ENCODE results near the gene BYSL. TPM values are rescaled to one million over a fixed set of nuclear protein-coding genes. Genes with fewer than 3 reads are reported as not detected.

The BYSL gene
- total RNA-seq, 1 experiment from 2014 or later, result 58.0 TPM

- no peaks in the 10 kb centered on the region for H3K27me3 Mint-ChIP-seq (ENCODE audit: insufficient read depth, unreplicated experiment)
- H3K4me1 Mint-ChIP-seq (ENCODE audit: insufficient read depth, unreplicated experiment), result peaks cover 24% of the 10 kb centered on the region
- BruUV-seq (replicated peaks), result no TSS peak
- H3K9me3 Mint-ChIP-seq (ENCODE audit: unreplicated experiment), result no peaks in the 10 kb centered on the region
- peaks cover 27% of the 10 kb centered on the region for H3K36me3 Mint-ChIP-seq (ENCODE audit: insufficient read depth, unreplicated experiment)
- TF ChIP-seq CTCF (IDR thresholded peaks at IDR 0.05; ENCODE audit: unreplicated experiment), result no peak
- peak overlapping the region; percentile 22 for H3K27ac Mint-ChIP-seq (ENCODE audit: low read depth, unreplicated experiment)
- no peak overlapping the region for H3K4me3 Mint-ChIP-seq (ENCODE audit: unreplicated experiment)
- peak; percentile 84 for DNase-seq (ENCODE audit: unreplicated experiment)
- intact Hi-C loops (cut with micrococcal nuclease), result no loop called here
- ChIA-PET POLR2A (interaction anchor here (0.7 to 2.4 kb wide), 4 partner anchors 25 to 79 kb away, joined by 3 to 11 read pairs (median 6); partner anchors contain the start of gene CCND3), CTCF (interaction anchor here (1.0 to 1.7 kb wide), 2 partner anchors 28 to 30 kb away, joined by 3 to 6 read pairs; no protein-coding TSS in a partner anchor)
Observed at GRCh38 chr6:41966961-41967311, 45.6 kb downstream of the BYSL start.

GRCh38 chr6:41967312-41968287, 46.3 kb downstream of the BYSL start:
- ChIA-PET CTCF (interaction anchor here (0.6 to 2.4 kb wide), 6 partner anchors 26 to 88 kb away, joined by 3 to 8 read pairs (median 3); partner anchors contain the start of gene CCND3), POLR2A (interaction anchor here (0.7 to 2.4 kb wide), 7 partner anchors 16 to 78 kb away, joined by 3 to 11 read pairs (median 5); partner anchors contain the start of gene CCND3)
- intact Hi-C loops (cut with micrococcal nuclease), result no loop called here
- H3K27me3 Mint-ChIP-seq (ENCODE audit: insufficient read depth, unreplicated experiment), result no peaks in the 10 kb centered on the region
- no TSS peak for BruUV-seq (replicated peaks)
- no peak overlapping the region for H3K4me3 Mint-ChIP-seq (ENCODE audit: unreplicated experiment)
- no peaks in the 10 kb centered on the region for H3K9me3 Mint-ChIP-seq (ENCODE audit: unreplicated experiment)
- peak; percentile 77 for DNase-seq (ENCODE audit: unreplicated experiment)
- H3K4me1 Mint-ChIP-seq (ENCODE audit: insufficient read depth, unreplicated experiment), result peaks cover 22% of the 10 kb centered on the region
- peaks cover 22% of the 10 kb centered on the region for H3K36me3 Mint-ChIP-seq (ENCODE audit: insufficient read depth, unreplicated experiment)
- H3K27ac Mint-ChIP-seq (ENCODE audit: low read depth, unreplicated experiment), result peak overlapping the region; percentile 22
- no peak for TF ChIP-seq CTCF (IDR thresholded peaks at IDR 0.05; ENCODE audit: unreplicated experiment)

- Mint-ChIP-seq H3K9me3 (ENCODE audit: unreplicated experiment) (no peaks in the 10 kb centered on the region), H3K27ac (ENCODE audit: low read depth, unreplicated experiment) (no peak overlapping the region), H3K4me1 (ENCODE audit: insufficient read depth, unreplicated experiment) (peaks cover 16% of the 10 kb centered on the region), H3K4me3 (ENCODE audit: unreplicated experiment) (no peak overlapping the region), H3K27me3 (ENCODE audit: insufficient read depth, unreplicated experiment) (no peaks in the 10 kb centered on the region), H3K36me3 (ENCODE audit: insufficient read depth, unreplicated experiment) (peaks cover 27% of the 10 kb centered on the region)
- intact Hi-C loops (cut with micrococcal nuclease), result no loop called here
- TF ChIP-seq CTCF (IDR thresholded peaks at IDR 0.05; ENCODE audit: unreplicated experiment), result no peak
- ChIA-PET POLR2A (interaction anchor here (0.6 to 2.2 kb wide), 2 partner anchors 20 to 28 kb away, joined by 3 to 9 read pairs; partner anchors contain the start of gene CCND3), CTCF (no interaction called here)
- BruUV-seq (replicated peaks), result no TSS peak
- peak; percentile 84 for DNase-seq (ENCODE audit: unreplicated experiment)
Observed at GRCh38 chr6:41970436-41970846, 49.1 kb downstream of the BYSL start.

GRCh38 chr6:41972826-41973225, 51.5 kb downstream of the BYSL start:
- H3K36me3 Mint-ChIP-seq (ENCODE audit: insufficient read depth, unreplicated experiment), result peaks cover 29% of the 10 kb centered on the region
- POLR2A ChIA-PET, result no interaction called here
- H3K9me3 Mint-ChIP-seq (ENCODE audit: unreplicated experiment), result no peaks in the 10 kb centered on the region
- intact Hi-C loops (cut with micrococcal nuclease), result no loop called here
- H3K4me1 Mint-ChIP-seq (ENCODE audit: insufficient read depth, unreplicated experiment), result peaks cover 7% of the 10 kb centered on the region
- BruUV-seq (replicated peaks), result no TSS peak
- no peak for TF ChIP-seq CTCF (IDR thresholded peaks at IDR 0.05; ENCODE audit: unreplicated experiment)
- no peak overlapping the region for H3K4me3 Mint-ChIP-seq (ENCODE audit: unreplicated experiment)
- H3K27ac Mint-ChIP-seq (ENCODE audit: low read depth, unreplicated experiment), result no peak overlapping the region
- CTCF ChIA-PET, result interaction anchor here (1.6 kb wide), 1 partner anchor 71 kb away, joined by 4 read pairs; no protein-coding TSS in a partner anchor
- no peaks in the 10 kb centered on the region for H3K27me3 Mint-ChIP-seq (ENCODE audit: insufficient read depth, unreplicated experiment)
- no peak for DNase-seq (ENCODE audit: unreplicated experiment)

Measured in MCF 10A (cell line).